Cardiac fibroblast (primary cell): ENCODE data around the gene ZMYND8.
"Not testable (repeated sequence)": the region's sequence is repeated elsewhere in the genome, so short reads cannot be mapped to it uniquely, and the experiment has no call there.

Experiments used
- DNase-seq, 2 donors: peaks; one replicate each; pipeline versions ENCODE4 v3.0.0 to v3.0.0-alpha.2; 2010; ENCODE audit warnings: low read depth in 2 of 2
- H3K4me3 ChIP-seq, 2 donors: replicated peaks in 1 of 2; 1 replicate in 1 of 2; 2 replicates in 1 of 2; pipeline ENCODE4 v1.5.1; 2011; ENCODE audit warnings: low read depth in 2 of 2, low read length in 2 of 2, mild to moderate bottlenecking in 2 of 2, moderate library complexity in 1 of 2
- CTCF ChIP-seq: IDR thresholded peaks from one replicate; pipeline ENCODE4 v1.5.1; 2011; ENCODE audit warnings: low read depth, mild to moderate bottlenecking, low read length, inconsistent platforms

ZMYND8 gene

GRCh38 chr20:47379433-47380150 is 23.1 kb upstream of the ZMYND8 start:
- no peak overlapping the region for H3K4me3 ChIP-seq
- no peak for TF ChIP-seq CTCF
- DNase-seq, result peak; percentile 90 to 95

GRCh38 chr20:47377122-47377722 is 20.7 kb upstream of the ZMYND8 start:
- no peak for TF ChIP-seq CTCF
- DNase-seq, result no peak
- no peak overlapping the region for H3K4me3 ChIP-seq

GRCh38 chr20:47376096-47376643 is 19.7 kb upstream of the ZMYND8 start:
- H3K4me3 ChIP-seq, result not testable (repeated sequence)
- DNase-seq, result peak in 1 of 2 donors; percentile 44

- H3K4me3 ChIP-seq, DNase-seq: not testable (repeated sequence)
These were observed 17.6 kb upstream of the ZMYND8 start for GRCh38 chr20:47374121-47374520.

GRCh38 chr20:47373206-47373733 is 16.8 kb upstream of the ZMYND8 start:
- TF ChIP-seq CTCF, result no peak

DNA sequence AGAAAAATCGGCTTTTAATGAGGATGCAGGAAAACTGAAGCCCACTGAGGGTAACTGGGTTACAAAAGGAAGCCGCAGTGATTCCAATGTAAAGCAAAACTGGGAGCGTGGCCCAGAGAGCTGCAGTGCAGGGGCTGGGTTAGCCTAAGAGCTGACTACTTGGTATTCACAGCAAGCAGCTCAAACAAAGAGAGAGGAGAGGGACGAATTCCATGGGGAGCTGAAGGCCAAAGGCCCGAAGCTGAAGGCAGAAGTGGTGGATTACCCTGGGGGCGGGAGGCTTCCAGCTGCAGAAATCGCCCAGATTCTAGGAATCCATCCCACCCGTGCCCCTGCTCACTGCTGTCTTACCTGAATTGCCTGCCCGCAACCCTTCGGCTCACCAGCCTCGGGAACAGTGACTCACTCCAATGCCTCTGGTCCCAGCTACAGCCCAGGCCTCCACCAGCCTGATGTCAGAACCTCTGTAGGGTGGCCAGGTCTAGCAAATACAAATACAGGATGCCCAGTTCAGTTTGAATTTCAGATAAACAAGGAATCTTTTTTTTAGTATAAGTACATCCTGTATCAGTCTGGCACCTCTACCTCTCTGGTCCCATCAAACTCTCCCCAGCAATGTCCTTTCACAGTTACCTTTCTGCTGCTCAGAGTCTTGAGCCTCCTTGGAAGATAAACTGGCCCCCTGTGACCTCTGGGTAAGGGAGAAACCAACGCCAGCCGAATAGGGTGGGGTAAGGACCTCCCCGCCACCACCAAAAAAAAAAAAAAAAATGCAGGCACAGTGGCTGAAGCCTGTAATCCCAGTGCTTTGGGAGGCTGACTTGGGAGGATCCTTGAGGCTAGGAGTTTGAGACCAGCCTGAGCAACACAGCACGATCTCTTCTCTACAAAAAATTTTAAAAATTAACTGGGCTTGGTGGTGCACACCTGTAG is 14.6 kb upstream of the ZMYND8 start:
- DNase-seq, result no peak
- no peak for TF ChIP-seq CTCF
- H3K4me3 ChIP-seq, result no peak overlapping the region

More at GRCh38 chr20:47373206-47373733, 16.8 kb upstream of the ZMYND8 start:
- no peak for DNase-seq
- no peak overlapping the region for H3K4me3 ChIP-seq

GRCh38 chr20:47370214-47370613 is 13.7 kb upstream of the ZMYND8 start:
- H3K4me3 ChIP-seq, result no peak overlapping the region
- TF ChIP-seq CTCF, result no peak
- DNase-seq, result no peak
